OCI-LY3 (cell line): ENCODE measurements around the gene ATXN2.

Experiments
- CTCF ChIP-seq: fragments of 200-600, 300-600 bp; sonication (generic); IDR thresholded peaks from 2 replicates; pipeline ENCODE4 v1.5.1; 2014; ENCODE audit warnings: antibody characterized with exemption, low read length, low read depth
- EZH2phosphoT487 ChIP-seq: fragments of 200-600 bp; shearing (Covaris generic); IDR thresholded peaks from 2 replicates; pipeline ENCODE4 v1.6.1; 2018; ENCODE audit warnings: antibody characterized with exemption, mixed run types, low read depth

DNA sequence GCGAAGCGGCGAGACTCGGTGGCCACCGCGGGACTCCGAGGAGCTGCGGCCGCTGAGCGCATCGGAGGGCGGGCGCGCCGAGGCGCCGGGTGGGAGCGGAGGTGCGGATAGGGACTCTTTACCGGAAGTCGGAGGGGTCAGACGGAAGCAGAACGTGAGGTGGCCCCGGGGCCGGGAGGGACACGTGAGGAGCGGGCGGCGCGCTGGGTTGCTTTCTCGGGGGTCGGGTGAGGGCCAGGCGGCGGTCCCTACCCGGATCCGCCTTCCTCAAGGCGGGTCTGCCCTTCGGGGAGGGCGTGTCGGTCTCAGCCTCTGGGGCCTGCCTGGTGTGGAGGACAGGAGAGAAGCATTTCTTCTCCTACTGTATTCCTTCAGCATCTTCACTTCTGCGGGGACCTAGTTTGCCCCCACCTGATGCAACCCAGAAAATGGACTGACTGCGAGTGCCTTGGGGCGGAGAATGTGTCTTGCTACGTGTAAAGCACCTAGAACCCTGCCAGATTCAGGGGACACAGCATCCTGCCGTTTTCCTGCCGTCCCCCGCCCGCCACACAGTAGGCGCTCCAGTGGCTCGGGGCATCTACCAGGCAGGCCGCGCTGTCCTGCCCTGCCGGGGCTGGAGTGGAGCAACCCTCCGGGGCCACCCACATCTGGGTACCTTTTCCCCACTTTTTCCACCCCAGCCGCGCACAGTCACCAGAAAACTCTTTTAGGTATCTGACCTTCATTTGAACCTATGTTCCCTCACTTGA, 514 bp upstream of the ATXN2 start:
- TF ChIP-seq CTCF = no peak
- TF ChIP-seq EZH2phosphoT487 = no peak
